Fibroblast of lung (primary cell): ENCODE measurements around the gene RBMX2.

Source experiments
- EZH2 ChIP-seq: IDR thresholded peaks from 2 replicates; pipeline ENCODE4 v1.5.1; 2012; ENCODE audit warnings: low read length, control low read depth, mild to moderate bottlenecking; ENCODE audit errors: missing control alignments
- TF ChIP-seq, protein P1 (sequence below), 2 donors: IDR thresholded peaks in 1 of 2; conservative IDR thresholded peaks in 1 of 2; 1 replicate in 1 of 2; 2 replicates in 1 of 2; pipeline ENCODE4 v1.5.1; 2011 to 2012; ENCODE audit warnings: low read length in 2 of 2, control low read depth in 1 of 2, inconsistent platforms in 1 of 2, low read depth in 1 of 2, mild to moderate bottlenecking in 1 of 2

DNA sequence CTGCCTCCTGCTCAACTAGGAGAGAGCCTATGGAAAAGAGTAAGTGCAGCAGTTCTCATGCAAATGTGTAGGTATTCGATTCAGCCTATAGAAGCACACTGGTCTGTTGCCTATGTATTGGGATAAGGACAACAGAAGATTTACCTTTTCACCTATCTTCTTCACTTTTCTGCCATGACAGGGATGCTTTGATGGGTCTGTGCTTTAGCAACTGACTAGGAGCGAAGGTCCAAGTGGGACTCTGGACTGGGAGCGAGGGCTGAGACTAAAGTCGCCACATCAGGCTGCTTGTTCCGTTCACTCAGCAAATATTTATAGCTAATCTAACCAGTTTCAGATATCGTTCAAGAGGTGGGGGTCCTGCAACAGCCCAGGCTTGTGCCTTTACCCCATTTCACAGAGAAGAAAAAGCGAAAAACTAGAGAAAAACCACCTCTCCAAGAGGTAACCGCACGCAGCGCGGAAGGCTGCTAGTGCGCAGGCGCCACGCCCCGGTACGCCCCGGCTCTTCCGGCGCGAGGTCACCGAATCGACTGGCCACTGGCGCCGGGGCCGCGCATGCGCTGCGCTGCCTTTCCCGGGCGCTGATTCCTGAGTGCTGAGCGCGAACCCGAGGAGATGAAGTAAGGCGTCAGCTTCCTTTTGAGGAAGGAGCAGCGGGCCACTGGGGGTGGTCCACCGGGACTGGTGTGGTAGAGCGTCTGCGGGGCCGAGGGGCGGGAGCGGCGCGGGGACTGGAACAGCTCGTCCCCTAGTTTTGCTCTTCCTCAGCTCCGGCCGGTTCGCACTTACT lies at the start of gene RBMX2:
- TF ChIP-seq, protein P1, sequence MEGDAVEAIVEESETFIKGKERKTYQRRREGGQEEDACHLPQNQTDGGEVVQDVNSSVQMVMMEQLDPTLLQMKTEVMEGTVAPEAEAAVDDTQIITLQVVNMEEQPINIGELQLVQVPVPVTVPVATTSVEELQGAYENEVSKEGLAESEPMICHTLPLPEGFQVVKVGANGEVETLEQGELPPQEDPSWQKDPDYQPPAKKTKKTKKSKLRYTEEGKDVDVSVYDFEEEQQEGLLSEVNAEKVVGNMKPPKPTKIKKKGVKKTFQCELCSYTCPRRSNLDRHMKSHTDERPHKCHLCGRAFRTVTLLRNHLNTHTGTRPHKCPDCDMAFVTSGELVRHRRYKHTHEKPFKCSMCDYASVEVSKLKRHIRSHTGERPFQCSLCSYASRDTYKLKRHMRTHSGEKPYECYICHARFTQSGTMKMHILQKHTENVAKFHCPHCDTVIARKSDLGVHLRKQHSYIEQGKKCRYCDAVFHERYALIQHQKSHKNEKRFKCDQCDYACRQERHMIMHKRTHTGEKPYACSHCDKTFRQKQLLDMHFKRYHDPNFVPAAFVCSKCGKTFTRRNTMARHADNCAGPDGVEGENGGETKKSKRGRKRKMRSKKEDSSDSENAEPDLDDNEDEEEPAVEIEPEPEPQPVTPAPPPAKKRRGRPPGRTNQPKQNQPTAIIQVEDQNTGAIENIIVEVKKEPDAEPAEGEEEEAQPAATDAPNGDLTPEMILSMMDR (conservative IDR thresholded peaks at IDR 0.05 in 1 of 2, IDR thresholded peaks at IDR 0.05 in 1 of 2; ENCODE audit: low read depth in 1 of 2, low read length in 2 of 2), result no peak
- no peak for TF ChIP-seq EZH2
